IgD-negative memory B cell (primary cell): ENCODE measurements around the gene SREBF1. TPM values are rescaled to one million over a fixed set of nuclear protein-coding genes. Genes with fewer than 3 reads are reported as not detected.

Experiments
- H3K27ac Mint-ChIP-seq, 3 donors: one replicate each; pipeline ENCODE4 v1.8.0; 2020 to 2022; ENCODE audit warnings: mild to moderate bottlenecking in 3 of 3, mixed read lengths in 3 of 3, moderate library complexity in 1 of 3
- H3K27me3 Mint-ChIP-seq: one replicate; pipeline ENCODE4 v1.8.0; 2021; ENCODE audit warnings: mixed read lengths
- H3K36me3 Mint-ChIP-seq: one replicate; pipeline ENCODE4 v1.8.0; 2020; ENCODE audit warnings: mild to moderate bottlenecking, mixed read lengths
- H3K4me1 Mint-ChIP-seq, 3 donors: one replicate each; pipeline ENCODE4 v1.8.0; 2020 to 2022; ENCODE audit warnings: mixed read lengths in 3 of 3, mild to moderate bottlenecking in 1 of 3
- H3K4me3 Mint-ChIP-seq, 4 donors: one replicate each; pipeline ENCODE4 v1.8.0; 2020 to 2022; ENCODE audit warnings: mild to moderate bottlenecking in 4 of 4, mixed read lengths in 4 of 4, moderate library complexity in 3 of 4
- H3K9me3 Mint-ChIP-seq, 3 donors: one replicate each; pipeline ENCODE4 v1.8.0; 2020 to 2021; ENCODE audit warnings: mixed read lengths in 3 of 3, mild to moderate bottlenecking in 1 of 3
- polyA plus RNA-seq: library from polyadenylated mRNA; unstranded; fragments of 300-500 nt; fragmentation: Illumina TruSeq; gene quantifications from one replicate; pipeline ENCODE4 v1.2.3, GENCODE V29; 2021

Gene SREBF1
- polyA plus RNA-seq, 1 donor from 2014 or later, result 9.1 TPM

DNA sequence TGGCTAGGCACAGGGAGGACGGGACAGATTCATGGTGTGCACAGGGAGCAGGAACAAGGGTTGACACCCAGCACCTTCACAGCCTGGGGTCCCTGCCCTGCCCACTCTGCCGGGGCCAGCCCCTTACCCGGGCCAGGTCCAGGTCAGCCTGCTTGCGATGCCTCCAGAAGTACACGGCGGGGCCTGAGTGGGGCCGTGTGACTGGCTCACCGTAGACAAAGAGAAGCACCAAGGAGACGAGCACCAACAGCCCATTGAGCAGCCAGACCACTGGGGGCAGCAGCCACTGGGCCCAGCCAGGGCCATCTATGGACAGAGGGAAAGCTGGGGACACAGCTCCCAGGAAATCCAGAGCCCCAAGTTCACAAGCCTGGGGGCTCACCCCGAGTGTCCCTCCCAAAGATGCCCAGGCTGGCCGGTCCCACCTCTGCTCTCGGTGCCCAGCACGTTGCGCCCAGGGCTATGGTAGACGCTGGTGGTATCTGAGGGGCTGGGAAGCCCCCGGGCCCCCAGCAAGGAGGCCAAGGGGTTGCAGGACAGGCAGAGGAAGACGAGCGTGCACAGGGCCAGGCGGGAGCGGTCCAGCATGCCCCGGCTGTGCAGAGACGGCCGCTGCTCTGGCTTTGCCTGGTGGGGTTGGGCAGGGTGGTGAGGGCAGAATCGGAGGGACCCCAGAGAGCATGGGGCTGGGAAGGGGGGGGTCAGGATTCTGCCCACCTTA lies 19.8 kb downstream of the SREBF1 start:
- H3K27me3 Mint-ChIP-seq, result no peaks in the 10 kb centered on the region
- no peak overlapping the region for H3K4me3 Mint-ChIP-seq
- H3K27ac Mint-ChIP-seq, result no peak overlapping the region
- H3K4me1 Mint-ChIP-seq, result peaks cover 0 to 7% (median 4%) of the 10 kb centered on the region in 3 donors
- H3K9me3 Mint-ChIP-seq, result no peaks in the 10 kb centered on the region
- H3K36me3 Mint-ChIP-seq, result peaks cover 3% of the 10 kb centered on the region

- H3K4me3 Mint-ChIP-seq, result peak overlapping the region in 1 of 4 donors; percentile 70
- H3K4me1 Mint-ChIP-seq, result peaks cover 0 to 7% (median 4%) of the 10 kb centered on the region in 3 donors
- peaks cover 3% of the 10 kb centered on the region for H3K36me3 Mint-ChIP-seq
- no peak overlapping the region for H3K27ac Mint-ChIP-seq
- no peaks in the 10 kb centered on the region for H3K9me3 Mint-ChIP-seq
- no peaks in the 10 kb centered on the region for H3K27me3 Mint-ChIP-seq
Observed at GRCh38 chr17:17816240-17816814, 20.5 kb downstream of the SREBF1 start.

GRCh38 chr17:17815436-17816200 lies 21.2 kb downstream of the SREBF1 start:
- H3K4me1 Mint-ChIP-seq, result peaks cover 0 to 7% (median 4%) of the 10 kb centered on the region in 3 donors
- H3K27ac Mint-ChIP-seq, result no peak overlapping the region
- no peaks in the 10 kb centered on the region for H3K27me3 Mint-ChIP-seq
- peak overlapping the region in 1 of 4 donors; percentile 60 for H3K4me3 Mint-ChIP-seq
- H3K9me3 Mint-ChIP-seq, result no peaks in the 10 kb centered on the region
- peaks cover 3% of the 10 kb centered on the region for H3K36me3 Mint-ChIP-seq

DNA sequence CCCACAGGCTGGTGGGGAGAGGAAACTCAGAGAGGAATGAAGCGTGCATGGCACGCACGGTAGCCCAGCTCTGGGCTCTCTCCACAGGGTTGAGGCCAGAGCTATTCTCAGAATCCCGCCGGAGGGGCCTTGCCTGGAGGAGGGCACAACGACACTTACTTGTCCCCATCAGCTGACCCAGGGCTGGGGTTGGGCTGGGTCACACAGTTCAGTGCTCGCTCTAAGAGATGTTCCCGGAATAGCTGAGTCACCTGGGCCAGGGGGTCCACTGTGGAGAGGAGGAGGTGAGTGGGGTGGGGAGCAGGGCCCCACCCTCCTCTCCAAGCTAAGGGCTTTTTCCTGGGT lies 21.8 kb downstream of the SREBF1 start:
- peaks cover 0 to 6% (median 4%) of the 10 kb centered on the region in 3 donors for H3K4me1 Mint-ChIP-seq
- no peaks in the 10 kb centered on the region for H3K9me3 Mint-ChIP-seq
- H3K4me3 Mint-ChIP-seq, result peak overlapping the region in 1 of 4 donors; percentile 52
- no peaks in the 10 kb centered on the region for H3K27me3 Mint-ChIP-seq
- H3K27ac Mint-ChIP-seq, result no peak overlapping the region
- peaks cover 3% of the 10 kb centered on the region for H3K36me3 Mint-ChIP-seq

- no peak overlapping the region for H3K27ac Mint-ChIP-seq
- H3K4me1 Mint-ChIP-seq, result peaks cover 0 to 2% (median 2%) of the 10 kb centered on the region in 3 donors
- H3K36me3 Mint-ChIP-seq, result peaks cover 3% of the 10 kb centered on the region
- H3K27me3 Mint-ChIP-seq, result no peaks in the 10 kb centered on the region
- H3K9me3 Mint-ChIP-seq, result no peaks in the 10 kb centered on the region
- H3K4me3 Mint-ChIP-seq, result no peak overlapping the region
Observed at GRCh38 chr17:17814162-17815061, 22.4 kb downstream of the SREBF1 start.

- peaks cover 2% of the 10 kb centered on the region for H3K36me3 Mint-ChIP-seq
- no peaks in the 10 kb centered on the region for H3K9me3 Mint-ChIP-seq
- no peaks in the 10 kb centered on the region for H3K27me3 Mint-ChIP-seq
- H3K4me1 Mint-ChIP-seq, result peaks cover 2 to 4% (median 2%) of the 10 kb centered on the region in 3 donors
- H3K27ac Mint-ChIP-seq, result no peak overlapping the region
- H3K4me3 Mint-ChIP-seq, result no peak overlapping the region
Observed at GRCh38 chr17:17813725-17814095, 23.1 kb downstream of the SREBF1 start.

DNA sequence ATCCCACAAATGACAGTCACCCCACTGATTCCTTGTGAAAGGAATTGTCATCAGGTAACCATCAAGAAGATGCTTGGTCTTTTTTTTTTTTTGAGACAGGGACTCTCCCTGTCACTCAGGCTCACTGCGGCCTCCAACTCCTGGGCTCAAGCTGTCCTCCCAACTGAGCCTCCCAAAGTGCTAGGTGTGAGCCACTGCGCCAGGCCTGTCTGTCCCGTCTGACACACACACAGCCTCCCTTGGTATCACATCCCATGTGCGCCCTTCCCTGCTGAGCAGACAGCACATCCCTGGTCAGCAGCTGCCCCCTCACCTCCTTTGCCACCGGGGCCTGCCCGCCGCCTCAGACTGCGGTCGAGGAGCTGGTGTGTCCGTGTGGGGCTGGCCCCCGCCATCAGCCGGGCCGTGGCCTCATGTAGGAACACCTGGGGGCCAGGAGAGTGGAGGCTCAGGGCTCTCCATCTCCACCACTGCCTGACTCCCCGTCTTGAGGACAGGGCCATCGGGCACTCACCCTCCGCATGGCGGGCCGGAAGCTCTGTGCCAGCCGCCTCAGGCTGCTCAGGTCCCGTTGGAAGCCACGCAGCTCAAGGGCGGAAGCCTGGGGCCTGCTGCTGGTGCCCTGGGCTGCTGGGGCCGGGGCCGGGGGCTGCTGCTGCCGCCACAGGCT lies 23.6 kb downstream of the SREBF1 start:
- peaks cover 2 to 5% (median 4%) of the 10 kb centered on the region in 3 donors for H3K4me1 Mint-ChIP-seq
- H3K36me3 Mint-ChIP-seq, result peaks cover 2% of the 10 kb centered on the region
- no peak overlapping the region for H3K4me3 Mint-ChIP-seq
- H3K27me3 Mint-ChIP-seq, result no peaks in the 10 kb centered on the region
- H3K9me3 Mint-ChIP-seq, result no peaks in the 10 kb centered on the region
- no peak overlapping the region for H3K27ac Mint-ChIP-seq

DNA sequence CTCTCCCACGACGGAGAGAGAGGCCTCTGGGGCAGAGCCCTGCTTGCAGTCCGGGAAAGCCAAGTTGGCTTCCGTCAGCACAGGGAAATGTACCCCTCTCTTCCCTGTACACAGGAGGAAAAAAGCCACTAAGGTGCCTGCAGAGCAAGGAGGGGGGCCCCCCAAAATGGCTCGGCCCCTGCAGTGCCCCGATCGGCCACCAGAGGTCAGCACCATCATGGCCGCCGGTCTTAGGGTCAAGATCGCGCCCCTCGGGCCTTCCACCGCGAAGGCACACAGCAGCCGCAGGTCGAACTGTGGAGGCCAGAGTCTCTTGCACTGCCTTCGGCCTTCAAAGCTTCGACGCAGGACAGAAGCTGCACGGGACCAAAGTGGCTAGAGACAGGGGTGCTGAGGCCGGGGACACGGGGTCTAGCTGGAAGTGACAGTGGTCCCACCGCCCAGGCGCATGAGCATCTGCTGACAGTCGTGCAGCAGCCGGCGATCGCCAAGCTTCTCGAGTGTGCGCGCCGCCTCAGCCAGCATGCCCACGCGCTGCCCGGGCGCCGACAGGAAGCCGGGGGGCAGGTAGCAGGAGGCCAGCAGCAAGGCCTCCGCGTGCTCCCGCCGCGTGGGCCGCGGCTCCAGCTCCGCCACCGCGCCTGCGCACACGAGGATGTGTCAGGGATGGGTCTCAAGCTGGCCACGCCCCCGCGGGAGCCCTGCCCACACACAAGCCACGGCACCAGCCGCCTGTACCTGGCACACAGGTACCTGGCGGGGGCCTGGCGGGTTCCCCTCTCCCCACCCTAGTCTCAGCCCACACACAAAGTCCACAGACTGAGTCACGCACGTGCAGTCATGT lies 24.4 kb downstream of the SREBF1 start:
- Mint-ChIP-seq H3K36me3 (peaks cover 2% of the 10 kb centered on the region), H3K9me3 (no peaks in the 10 kb centered on the region), H3K27ac (peak overlapping the region in 1 of 3 donors; percentile 60), H3K27me3 (no peaks in the 10 kb centered on the region), H3K4me3 (peak overlapping the region in 1 of 4 donors; percentile 67), H3K4me1 (peaks cover 2 to 5% (median 4%) of the 10 kb centered on the region in 3 donors)

DNA sequence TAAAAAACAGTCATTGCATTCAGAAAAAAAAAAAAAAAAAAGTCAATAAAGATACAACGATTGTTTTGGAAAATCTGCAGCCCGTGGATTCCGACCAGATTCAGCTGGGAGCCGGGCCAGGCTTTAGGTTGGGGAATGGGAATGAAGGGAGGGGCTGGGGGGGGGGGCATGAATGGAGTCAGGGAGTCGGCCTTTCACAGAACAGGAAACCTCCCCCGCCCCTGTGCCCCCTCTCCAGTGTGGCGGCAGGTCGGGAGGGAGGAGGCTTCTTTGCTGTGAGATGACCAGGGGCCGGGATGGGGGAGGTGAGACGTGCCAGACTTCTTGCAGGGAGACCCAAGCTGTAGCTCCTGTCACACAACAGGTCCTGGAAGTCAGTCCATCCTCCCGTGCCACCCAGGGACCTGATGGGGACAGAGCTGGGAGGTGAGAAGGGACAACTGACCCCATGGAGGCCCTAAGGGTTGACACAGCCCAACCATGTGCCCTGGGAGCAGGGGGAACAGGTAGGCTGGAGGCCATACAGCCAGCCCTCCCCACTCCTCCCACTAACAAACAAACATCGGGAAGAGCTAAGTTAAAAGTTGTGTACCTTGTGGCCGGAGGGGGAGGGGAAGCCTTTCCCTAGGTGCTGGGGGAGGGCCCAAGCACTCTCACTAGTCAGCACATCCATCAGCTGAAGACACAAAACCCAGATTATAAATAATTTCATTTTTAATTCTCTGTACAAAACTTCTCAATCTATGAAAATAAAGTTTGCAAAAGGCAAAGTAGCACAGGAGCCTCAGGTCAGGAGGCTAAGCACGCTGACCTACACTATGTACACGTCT lies 25.2 kb downstream of the SREBF1 start:
- no peaks in the 10 kb centered on the region for H3K27me3 Mint-ChIP-seq
- H3K36me3 Mint-ChIP-seq, result no peaks in the 10 kb centered on the region
- H3K27ac Mint-ChIP-seq, result peak overlapping the region in 1 of 3 donors; percentile 60
- H3K4me3 Mint-ChIP-seq, result peak overlapping the region in 1 of 4 donors; percentile 67
- no peaks in the 10 kb centered on the region for H3K9me3 Mint-ChIP-seq
- peaks cover 2 to 5% (median 4%) of the 10 kb centered on the region in 3 donors for H3K4me1 Mint-ChIP-seq

DNA sequence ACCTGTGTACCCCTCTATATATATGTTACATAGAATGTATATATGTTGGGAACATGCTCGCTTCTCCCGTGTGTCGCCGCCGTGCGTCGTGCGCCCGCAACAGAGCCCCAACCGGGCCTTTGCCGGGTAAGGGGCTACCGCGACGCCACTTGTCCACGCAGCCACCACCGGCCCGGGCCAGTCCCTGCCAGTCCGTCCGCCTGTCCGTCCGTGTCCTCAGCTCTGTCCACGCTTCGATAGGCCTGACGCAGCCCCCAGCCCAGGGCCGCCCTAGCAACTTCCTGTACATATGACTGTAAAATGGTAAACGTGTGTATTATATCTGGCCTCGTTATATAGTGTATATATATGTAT lies 25.9 kb downstream of the SREBF1 start:
- no peak overlapping the region for H3K4me3 Mint-ChIP-seq
- H3K9me3 Mint-ChIP-seq, result no peaks in the 10 kb centered on the region
- H3K4me1 Mint-ChIP-seq, result peaks cover 2 to 5% (median 4%) of the 10 kb centered on the region in 3 donors
- no peaks in the 10 kb centered on the region for H3K27me3 Mint-ChIP-seq
- no peak overlapping the region for H3K27ac Mint-ChIP-seq
- no peaks in the 10 kb centered on the region for H3K36me3 Mint-ChIP-seq

DNA sequence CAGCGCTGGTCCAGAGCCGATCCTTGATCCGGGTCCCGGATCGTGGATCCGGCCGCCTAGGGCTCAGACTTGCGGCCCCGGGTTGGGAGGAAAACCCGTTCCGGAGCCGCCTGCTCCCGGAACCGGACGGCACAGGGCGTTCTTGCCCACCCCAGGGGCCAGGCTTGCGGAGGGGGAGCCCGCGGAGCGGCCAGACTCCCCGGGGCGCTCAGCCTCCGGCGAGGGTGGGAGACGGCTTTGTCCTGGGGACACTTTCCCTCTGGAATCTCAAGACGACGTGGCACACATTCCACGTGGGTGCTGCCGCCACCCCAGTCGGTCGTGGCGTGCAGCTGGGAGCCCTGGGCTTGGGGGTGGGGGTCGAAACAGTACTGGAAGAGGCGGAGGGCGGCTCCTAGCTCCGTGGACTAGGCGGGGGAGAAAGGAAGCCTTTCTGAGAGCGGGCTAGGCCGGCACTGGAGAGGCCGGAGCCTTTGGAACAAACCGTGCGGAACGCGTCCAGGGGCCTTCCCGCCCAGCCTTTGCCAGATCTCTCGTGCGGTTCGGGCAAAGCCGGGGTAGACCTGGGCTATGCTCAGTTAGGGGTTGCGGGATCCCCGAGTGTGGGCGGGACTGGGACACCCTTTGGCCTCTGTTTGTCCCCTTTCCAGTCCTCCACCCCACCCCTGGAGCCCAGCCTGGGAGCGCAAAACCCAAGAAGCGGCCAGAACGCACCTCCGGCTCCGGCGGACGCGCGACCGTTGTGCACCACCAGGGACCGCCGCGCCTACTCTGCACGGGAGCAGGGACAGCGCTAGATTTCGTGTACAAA lies 26.5 kb downstream of the SREBF1 start:
- no peaks in the 10 kb centered on the region for H3K9me3 Mint-ChIP-seq
- H3K4me3 Mint-ChIP-seq, result peak overlapping the region in 1 of 4 donors; percentile 12
- peak overlapping the region in 1 of 3 donors; percentile 31 for H3K27ac Mint-ChIP-seq
- no peaks in the 10 kb centered on the region for H3K36me3 Mint-ChIP-seq
- no peaks in the 10 kb centered on the region for H3K27me3 Mint-ChIP-seq
- H3K4me1 Mint-ChIP-seq, result peaks cover 2 to 5% (median 4%) of the 10 kb centered on the region in 3 donors

- Mint-ChIP-seq H3K27me3 (no peaks in the 10 kb centered on the region), H3K4me3 (no peak overlapping the region), H3K4me1 (peaks cover 2 to 5% (median 4%) of the 10 kb centered on the region in 3 donors), H3K36me3 (no peaks in the 10 kb centered on the region), H3K9me3 (no peaks in the 10 kb centered on the region), H3K27ac (no peak overlapping the region)
Observed at GRCh38 chr17:17809531-17810083, 27.2 kb downstream of the SREBF1 start.
